Superior temporal gyrus (tissue), 1 donor: ENCODE results near the gene PC.
"Not testable (repeated sequence)": the region's sequence is repeated elsewhere in the genome, so short reads cannot be mapped to it uniquely, and the experiment has no call there.

Source experiments
- DNase-seq: peaks from one replicate; pipeline ENCODE4 v3.0.0-alpha.2; 2016; ENCODE audit errors: extremely low spot score

Gene PC

GRCh38 chr11:66843776-66844495 is 114.2 kb downstream of the PC start:
- no peak for DNase-seq

GRCh38 chr11:66842896-66843775 is 115.0 kb downstream of the PC start, which contains the start of gene RCE1:
TSS of gene RCE1 (plus strand) at chr11:66843441. CDS start at chr11:66843456, 15 bp downstream.
- DNase-seq, result peak; percentile 85

DNA sequence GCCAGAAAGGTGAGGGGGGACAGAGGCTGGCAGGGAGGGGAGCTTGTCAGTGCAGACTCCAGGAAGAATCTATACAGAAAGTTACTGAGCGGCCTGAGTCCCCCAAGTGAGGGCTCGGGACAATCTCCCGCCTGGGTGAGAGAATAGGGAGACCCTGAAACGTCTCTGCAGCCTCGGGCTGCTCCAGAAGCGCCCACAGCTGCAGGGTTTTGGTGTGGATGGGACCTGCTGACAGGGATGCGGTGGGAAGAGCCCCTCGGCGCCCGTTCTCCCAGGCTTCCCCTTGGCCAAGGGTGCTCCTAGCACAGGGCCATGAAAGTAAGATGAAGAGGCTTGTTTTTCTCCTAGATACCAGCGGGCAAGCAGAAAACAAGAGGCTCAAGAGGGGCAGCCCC is 115.7 kb downstream of the PC start:
- DNase-seq, result no peak

DNA sequence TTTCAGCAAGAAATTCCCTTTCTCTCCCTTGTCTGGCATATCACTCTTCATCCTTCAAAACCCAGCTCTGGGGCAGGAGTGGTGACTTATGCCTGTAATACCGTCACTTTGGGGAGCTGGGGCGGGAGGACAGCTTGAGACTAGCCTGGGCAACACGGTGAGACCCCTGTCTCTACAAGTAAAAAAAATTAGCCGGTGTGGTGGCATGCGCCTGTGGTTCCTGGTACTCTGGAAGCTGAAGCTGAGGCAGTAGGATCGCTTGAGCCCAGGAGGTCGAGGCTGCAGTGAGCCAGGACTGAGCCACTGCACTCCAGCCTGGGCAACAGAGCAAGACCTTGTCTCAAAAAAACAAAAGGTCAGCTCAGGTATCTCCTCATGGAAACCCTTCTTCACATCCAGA is 116.3 kb downstream of the PC start:
- no peak for DNase-seq

- no peak for DNase-seq
Measured at GRCh38 chr11:66840317-66841091, 117.7 kb downstream of the PC start.

DNA sequence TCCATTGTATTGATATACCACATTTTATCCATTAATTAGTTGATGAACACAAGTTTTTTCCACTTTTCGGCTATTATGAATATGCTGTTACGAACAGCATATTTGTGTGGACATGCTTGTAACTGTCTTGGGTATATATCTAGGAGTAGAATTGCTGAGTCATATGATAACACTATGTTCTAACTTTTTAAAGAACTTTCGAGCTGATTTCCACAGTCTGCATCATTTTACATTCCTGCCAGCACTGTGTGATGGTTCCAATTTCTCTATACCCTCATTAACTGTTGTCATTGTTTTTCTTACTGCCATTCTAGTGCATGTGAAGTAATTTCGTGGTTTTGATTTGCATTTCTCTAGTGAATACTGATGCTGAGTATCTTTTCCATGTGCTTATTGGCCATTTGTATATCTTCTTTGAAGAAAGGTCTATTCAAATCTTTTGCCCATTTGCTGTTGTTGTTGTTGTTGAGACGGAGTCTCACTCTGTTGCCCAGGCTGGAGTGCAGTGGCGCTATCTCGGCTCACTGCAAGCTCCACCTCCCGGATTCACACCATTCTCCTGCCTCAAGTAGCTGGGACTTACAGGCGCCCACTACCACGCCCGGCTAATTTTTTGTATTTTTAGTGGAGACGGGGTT is 122.3 kb downstream of the PC start:
- no peak for DNase-seq

GRCh38 chr11:66834943-66835342 is 123.2 kb downstream of the PC start:
- no peak for DNase-seq

DNA sequence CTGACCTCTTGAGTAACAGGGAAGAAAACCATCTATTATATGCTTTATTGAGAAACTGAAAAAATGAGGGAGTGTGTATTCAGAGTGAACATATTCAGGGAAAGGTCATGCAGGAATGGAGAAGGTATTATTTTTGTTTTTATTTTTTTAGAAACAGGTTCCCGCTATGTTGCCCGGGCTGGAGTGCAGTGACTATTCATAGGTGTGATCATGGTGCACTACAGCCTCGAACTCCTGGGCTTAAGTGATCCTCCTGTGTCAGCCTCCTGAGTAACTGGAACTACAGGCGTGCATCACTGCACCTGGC is 123.7 kb downstream of the PC start:
- DNase-seq, result no peak

DNA sequence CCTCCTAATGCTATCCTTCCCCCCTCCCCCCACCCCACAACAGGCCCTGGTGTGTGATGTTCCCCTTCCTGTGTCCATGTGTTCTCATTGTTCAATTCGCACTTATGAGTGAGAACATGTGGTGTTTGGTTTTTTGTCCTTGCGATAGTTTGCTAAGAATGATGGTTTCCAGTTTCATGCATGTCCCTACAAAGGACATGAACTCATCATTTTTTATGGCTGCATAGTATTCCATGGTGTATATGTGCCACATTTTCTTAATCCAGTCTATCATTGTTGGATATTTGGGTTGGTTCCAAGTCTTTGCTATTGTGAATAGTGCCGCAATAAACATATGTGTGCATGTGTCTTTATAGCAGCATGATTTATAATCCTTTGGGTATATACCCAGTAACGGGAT is 133.6 kb downstream of the PC start:
- DNase-seq, result not testable (repeated sequence)

- no peak for DNase-seq
Measured at GRCh38 chr11:66823700-66824099, 134.5 kb downstream of the PC start.

GRCh38 chr11:66820901-66821300 is 137.3 kb downstream of the PC start:
- DNase-seq, result no peak

DNA sequence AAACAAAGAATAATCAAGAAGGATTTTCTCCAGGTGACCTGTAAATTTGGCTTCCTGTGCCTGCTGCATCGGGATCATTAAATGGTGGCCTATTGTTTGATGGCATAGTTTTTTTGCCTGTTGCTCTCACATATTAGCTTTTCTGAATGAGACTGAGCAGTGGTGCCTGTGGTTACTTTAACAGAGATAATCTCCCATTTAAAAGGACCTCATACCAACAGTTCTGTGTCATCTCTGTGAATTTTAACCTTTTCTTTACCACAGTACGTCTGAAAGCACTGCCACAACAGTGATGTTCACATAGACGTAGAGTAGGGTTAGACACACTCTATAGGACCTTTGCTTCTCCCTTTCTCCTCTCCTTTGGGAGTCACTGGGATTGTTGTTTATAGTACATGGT is 137.8 kb downstream of the PC start:
- no peak for DNase-seq

DNA sequence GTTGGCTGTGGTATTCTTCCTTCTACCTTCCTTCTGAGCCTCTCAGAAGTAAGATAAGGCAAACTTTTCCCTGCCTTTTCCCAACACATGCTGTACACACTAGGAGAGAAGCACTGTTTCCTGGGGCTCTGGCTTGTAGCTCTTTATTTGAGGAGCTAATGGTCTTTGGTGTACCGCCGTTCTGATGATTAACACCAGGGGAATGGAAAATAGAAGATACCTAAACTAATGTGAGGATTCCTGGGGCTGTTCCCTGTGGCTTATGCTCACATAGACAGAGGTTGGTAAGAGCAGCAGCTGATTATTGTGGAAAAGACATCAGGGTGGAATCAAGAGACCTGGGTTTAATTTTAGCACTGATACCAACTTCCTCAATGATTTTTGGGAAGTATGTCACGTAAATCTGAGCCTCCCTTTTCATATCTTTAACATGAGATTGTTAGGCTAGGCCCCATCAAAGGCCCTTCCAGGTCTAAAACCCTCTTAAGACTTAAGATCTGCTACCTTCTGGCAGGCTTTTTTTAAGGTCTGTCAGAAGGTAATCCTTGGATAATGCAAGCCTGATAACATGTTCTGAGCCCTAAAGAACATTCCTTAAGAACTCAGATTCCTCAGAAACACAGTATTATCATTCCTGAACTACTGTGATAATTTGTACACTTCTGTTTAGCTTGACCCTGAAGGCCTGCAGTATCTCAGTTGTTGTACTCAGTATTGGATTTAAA is 139.8 kb downstream of the PC start:
- DNase-seq, result no peak

DNA sequence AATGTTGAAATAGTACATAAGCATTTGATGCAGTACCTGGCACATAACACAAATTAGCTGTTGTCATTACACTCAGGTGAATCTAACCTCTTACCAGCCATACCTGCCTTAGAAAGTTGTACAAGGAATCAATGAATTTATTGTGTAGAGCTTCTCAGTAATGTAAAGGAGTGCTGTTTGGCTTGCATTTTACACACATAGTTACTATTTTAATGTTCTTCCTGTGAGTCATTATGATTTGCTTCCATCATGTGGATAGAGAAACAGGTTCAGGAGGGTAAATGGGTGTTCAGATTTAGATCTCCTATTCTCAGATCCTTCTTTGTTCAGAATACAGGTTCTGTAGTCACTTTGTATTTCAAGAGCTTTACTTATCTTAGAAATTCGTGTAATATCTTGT is 142.5 kb downstream of the PC start:
- DNase-seq, result no peak

DNA sequence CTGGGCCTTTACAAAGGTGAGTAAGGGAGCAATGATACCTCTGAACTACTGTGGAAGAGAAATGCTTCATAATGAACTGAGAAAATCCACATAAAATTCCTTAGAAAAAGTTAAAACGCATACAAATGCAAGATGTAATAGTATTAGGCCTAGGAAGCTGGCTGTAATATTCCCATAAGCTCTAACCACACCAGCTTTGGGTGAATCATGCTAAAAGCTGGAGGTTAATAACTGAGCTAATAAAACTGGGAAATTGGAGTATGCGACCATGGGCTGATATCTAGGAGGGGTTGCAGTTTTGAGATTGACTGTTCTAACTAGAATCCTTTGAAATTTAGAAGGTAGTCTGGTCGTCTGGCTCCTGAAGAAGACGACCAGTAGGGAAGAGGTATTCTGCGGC is 143.5 kb downstream of the PC start:
- DNase-seq, result no peak

- no peak for DNase-seq
Measured at GRCh38 chr11:66810576-66811185, 147.5 kb downstream of the PC start.

DNA sequence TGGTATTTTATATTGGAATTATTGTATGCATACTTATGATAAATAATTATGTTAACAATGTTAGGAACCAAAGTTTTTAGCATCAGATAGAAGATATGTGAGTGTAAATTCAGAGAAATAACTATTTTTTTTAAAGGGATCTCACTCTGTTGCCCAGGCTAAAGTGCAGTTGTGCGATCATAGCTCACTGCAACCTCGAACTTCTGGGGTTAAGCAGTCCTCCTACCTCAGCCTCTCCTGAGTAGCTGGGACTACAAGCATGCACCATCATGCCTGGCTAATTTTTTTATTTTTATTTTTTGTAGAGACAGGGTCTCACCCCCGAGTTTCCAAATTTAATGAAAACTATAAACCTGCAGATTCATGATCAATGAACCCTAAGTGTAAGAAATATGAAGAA is 148.6 kb downstream of the PC start:
- no peak for DNase-seq

DNA sequence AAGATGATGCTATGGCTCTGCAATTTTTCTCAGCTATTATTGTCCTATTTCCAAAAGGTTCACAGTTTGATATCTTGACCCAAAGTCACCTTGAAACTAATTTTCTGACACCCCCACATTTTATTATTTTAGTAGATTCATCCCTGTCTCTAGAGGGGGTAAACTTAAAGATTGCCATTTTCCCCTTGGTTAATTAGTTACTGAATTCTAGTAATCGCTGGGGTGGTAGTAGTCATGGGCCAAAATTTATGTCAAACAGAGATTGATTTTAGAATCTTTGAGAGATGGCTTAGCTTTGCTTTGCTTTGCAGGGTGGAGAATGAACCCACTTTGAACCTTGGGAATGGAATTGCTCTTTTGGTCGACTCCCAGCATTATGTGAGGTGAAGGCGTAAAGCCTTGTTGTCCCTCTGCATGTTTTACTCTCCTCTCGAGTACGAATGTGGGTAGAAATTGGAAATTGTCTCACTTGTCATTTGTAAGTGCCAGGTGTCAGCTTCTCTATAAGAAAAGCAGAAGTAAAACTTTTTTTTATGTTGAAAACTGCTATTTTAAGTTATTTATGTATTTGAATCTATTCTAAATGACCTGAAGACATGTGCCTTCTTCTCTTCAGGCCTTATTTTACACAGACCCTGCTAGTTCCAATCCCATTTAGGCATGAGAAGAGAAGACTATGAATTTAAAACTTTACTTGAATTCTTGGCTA is 157.3 kb downstream of the PC start:
- no peak for DNase-seq

- DNase-seq, result not testable (repeated sequence)
Measured at GRCh38 chr11:66799815-66800214, 158.4 kb downstream of the PC start.
